Mesenchymal stem cell (in vitro differentiated cells and primary cell): Measurements from ENCODE around the gene RO60. TPM values are rescaled to one million over a fixed set of nuclear protein-coding genes. Genes with fewer than 3 reads are reported as not detected.

Experiments used
- small RNA-seq: library from polyadenylated mRNA; stranded (forward); fragments of <200 nt; extraction: miRNeasy Mini kit (QIAGEN cat#:217004); gene quantifications from one replicate; pipeline ENCODE3, GENCODE V24; 2013; ENCODE audit warnings: low read depth

The RO60 gene

Small RNA genes lying within 50 kb of the gene (small RNA-seq; reads per million reads assigned to genes)
- not detected for gene SCARNA18B
